DMS153 (cell line): Measurements from ENCODE around the gene CDH13.

Experiments
- DNase-seq: peaks from one replicate; lab custom pipeline; 2025; lab: John Stamatoyannopoulos, UW

Gene CDH13

DNA sequence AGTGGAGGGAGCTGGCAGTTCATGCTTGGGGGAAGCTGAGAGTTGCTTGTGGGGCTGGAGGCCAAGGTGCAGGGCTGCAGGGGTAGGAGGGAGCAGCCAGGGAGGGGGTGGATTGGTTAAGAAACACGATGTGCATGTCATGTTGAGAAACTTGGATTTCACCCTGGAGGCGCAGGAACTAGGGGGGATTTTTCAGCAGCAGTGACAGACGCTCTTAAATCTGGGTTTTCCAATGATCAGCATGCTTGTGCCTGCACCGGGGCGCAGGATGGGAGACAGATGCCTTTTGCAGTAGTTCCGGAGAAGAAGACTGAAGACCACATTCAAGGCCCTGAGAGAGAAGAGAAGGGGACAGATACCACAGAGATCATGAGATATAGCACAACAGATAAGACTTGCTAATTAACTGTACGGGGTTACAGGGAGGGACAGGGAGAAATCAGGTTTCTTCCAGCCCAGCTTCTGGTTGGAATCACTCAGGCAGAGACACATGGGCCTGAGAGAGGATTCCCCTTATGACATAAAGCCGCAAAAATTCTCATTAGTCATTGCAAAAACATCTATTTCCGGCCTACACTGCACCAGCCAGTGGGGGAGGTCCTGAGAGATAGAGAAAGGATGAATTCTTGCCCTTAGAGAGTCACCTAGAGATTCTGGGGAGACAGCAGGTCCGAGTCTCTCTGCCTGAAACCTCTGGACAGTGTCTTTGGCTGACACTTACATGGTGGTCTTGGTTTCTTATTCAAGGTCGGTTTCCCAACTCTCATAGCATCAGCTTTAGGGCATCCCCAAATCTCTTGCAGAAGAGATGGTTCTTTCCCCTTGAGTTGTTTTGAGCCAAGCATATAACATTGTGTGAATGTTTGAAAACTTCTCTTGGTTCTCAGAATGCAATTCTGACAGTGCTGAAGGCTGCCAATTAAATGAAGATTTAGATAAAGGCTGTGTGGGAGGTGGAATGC, 27.1 kb downstream of the CDH13 start:
- no peak for DNase-seq

- no peak for DNase-seq
Observed at GRCh38 chr16:82655072-82655714, 28.4 kb downstream of the CDH13 start.

GRCh38 chr16:82655720-82656490, 29.1 kb downstream of the CDH13 start:
- no peak for DNase-seq

DNA sequence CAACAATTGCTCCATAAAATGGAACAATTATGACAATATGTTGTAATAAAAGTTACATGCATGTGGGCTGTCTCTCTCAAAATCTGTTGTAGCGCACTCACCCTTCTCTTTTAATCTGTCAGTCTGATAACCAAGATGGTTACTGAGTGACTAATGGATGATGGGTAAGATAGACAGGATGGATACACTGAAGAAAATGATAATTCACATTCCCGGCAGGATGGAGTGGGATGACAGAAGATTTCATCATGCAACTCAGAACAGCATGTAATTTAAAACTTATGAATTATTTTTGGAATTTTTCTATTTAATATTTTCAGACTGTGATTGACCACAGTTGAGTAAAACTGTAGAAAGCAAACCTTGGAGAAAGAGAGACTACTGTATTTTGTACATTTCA, 30.5 kb downstream of the CDH13 start:
- no peak for DNase-seq

DNA sequence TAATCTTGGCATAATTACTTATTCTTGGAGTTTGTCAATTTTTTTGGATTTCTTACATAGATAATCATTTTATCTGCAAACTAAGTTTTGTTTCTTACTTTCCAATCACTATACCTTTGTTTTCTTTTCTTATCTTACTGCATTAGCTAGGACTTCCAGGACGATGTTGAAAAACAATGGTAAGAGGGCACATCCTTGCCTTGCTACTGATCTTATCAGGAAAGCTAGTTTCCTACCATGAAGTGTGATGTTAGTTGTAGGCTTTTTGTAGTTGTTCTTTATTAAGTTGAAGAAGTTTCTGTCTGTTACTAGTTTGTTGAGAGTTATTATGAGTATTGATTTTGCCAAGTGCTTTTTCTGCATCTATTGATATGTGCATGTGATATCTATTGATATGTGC, 31.0 kb downstream of the CDH13 start:
- DNase-seq: no peak

- no peak for DNase-seq
Observed at GRCh38 chr16:82658796-82659195, 32.0 kb downstream of the CDH13 start.

DNA sequence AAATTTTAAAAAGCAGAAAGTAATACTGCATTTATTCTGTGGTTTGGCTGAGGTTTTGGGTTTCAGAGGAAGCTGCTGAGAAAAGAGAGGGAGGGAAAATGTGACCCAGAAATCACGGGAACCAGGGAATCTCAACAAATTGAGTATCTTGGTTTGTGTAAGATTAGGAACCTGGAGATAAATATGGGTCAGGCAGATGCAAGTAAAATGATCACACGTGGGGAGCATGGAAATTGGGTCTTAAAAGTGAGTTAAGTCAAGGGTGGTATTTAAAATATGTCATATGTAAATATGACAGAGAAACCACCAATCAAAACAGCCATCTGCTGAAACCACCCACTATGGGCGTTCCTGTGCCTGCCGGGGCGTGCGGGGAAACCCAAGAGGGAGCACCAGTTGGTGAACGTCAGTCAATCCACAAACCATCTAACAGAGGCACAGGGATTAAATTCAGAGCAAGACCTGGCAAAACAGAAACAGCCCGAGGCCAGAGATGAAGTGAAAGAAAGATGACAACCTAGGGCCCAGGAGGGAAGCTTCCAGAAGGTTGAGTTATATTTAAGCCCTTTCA, 33.4 kb downstream of the CDH13 start:
- no peak for DNase-seq

DNA sequence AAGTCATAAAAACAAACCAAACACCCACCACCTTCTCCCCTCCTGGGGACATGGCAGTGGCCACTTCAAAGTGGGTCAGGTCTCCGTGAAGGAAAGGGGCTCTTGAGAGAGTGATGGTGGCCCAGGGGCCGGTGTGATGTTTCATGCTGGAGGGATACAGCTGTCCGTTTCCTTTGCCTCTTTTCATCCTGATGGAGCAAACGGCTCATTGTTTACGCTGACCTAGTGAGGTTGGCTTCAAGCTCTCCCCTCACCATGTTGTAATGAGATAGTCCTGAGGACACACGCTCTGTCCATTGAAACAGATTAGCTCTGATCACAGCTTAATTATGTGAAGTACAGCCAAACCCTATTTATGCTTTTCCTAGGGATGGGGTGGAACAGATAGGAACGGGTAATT, 34.2 kb downstream of the CDH13 start:
- peak; percentile 31 for DNase-seq

- DNase-seq: no peak
Observed at GRCh38 chr16:82664181-82664580, 37.4 kb downstream of the CDH13 start.

DNA sequence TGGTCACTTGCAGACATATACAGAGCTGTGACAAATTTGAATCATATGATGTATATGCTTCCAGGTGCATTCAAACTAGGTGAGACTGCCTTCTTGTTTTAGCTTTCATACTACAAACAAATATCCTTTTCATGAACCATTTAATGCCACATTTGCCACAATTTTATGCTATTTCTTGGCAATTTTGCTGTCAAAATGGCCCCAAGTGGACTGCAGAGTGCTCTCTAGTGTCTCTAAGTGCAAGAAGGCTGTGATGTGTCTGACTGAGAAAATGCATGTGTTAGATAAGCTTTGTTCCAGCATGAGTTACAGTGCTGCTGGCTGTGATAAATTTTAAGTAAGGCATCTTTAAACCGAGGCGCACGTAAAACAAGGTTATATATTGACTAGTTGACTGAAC, 38.3 kb downstream of the CDH13 start:
- no peak for DNase-seq

- DNase-seq: no peak
Observed at GRCh38 chr16:82667437-82667836, 40.7 kb downstream of the CDH13 start.

DNA sequence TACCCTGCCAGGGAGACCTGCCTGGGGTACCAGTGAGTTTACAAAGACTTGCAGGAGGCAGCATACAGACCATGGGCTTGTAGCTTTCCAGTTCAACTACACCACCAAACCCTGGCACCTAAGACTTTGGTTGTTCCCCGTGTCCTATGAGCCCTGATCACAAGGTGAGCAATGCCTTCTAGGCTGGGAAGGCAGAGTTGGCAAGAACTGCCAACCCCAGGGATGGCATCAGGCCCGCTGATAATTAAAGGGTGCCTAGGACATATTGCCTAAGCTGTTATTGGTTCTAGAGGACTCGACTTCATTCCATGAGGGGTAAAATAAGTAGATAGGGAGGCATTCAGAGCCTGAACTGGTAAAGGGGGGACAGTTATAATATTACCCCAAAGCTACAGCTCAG, 41.3 kb downstream of the CDH13 start:
- no peak for DNase-seq

DNA sequence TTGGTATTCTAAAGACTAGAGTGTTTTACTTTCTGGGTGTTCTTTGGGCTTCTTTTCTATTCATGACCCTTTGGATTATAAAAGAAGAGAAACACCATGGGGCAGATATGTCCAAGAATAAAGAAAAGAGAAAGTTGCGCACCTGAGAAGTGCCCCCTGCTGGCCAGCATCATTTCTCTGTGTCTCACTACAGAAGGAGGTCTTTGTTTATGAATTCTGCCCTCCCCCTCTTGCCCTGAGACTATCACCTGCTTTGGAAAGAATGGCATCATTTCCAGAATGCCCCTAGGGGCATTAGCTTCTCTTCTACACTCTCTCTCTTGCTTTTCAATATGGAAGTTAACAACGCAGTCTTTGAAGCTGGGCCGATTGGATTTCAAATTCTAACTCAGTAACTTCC, 45.0 kb downstream of the CDH13 start:
- no peak for DNase-seq

DNA sequence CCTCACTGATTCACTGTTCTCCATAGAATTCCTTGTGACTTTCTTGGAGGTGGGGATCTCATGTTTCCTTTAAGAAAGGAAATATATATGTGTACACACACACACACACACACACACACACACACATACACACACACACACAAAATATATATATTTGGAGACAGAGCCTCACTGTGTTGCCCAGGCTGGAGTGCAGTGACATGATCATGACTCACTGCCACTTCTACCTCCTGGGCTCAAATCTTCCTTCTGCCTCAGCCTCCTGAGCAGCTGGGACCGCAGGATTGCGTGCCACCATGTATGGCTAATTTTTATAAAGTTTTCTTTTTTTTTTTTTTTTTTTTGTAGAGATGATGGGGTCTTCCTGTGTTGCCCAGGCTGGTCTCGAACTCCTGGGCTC, 45.9 kb downstream of the CDH13 start:
- no peak for DNase-seq

GRCh38 chr16:82675300-82675699, 48.5 kb downstream of the CDH13 start:
- DNase-seq: no peak

DNA sequence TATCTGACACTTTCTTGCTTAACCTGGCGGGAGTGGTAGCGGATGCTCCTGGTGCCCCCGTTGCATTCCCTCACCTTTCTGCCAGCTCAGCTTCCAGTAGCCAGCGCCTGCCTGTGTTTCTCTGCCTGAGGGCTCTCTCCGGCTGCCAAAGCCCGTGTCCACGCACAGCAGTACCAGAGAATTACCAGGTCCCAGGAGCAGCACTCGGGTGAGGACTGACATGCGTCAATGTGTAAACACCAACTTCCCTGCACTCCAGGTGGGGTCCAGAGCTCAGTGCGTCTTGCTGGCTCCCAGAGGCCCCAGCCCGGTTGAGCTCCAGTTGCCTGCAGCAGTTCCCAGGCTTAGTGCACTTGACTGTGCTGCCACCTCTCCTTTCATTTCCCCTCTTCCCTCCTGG, 54.8 kb downstream of the CDH13 start:
- DNase-seq: peak; percentile 4

- DNase-seq: no peak
Observed at GRCh38 chr16:82682767-82683166, 56.0 kb downstream of the CDH13 start.

DNA sequence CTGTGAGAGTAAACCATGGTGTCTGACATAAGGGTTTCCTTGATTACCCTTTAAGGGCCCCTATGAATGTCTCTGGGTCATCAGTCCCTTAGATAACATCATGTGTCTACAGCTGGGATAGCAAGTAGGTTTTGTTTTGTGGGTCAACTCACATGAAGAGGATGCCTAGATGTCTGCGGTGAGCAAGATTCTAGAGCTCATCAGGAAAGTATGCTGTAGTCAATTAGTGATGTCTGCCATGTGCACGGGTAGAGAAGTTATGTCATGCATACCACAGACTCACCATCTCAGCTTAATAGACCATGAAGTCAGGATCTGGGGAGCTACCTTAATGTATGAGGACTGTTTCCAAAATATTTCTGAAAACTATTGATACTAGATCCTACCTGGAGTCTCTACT, 57.5 kb downstream of the CDH13 start:
- no peak for DNase-seq

DNA sequence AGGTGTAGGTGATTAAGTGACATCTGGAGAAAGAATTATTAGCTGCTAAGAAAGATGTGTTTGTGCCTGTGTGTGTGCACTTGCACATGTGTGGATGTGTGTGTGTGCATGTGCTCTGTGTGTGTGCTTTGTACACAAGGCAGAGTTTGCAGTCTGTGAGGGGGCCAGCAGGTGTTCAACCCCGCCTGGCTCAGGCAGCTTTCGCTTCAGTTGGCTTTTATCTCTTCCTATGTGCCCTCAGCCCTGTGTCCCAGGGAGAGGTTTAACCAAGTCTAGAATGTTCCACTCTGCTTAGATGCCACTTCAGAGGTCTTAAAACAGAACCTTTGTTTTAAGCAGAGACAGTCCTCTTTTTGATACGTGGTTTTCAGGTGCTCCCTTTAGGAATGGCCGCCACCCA, 58.8 kb downstream of the CDH13 start:
- no peak for DNase-seq

- DNase-seq: no peak
Observed at GRCh38 chr16:82694239-82694874, 67.6 kb downstream of the CDH13 start.

DNA sequence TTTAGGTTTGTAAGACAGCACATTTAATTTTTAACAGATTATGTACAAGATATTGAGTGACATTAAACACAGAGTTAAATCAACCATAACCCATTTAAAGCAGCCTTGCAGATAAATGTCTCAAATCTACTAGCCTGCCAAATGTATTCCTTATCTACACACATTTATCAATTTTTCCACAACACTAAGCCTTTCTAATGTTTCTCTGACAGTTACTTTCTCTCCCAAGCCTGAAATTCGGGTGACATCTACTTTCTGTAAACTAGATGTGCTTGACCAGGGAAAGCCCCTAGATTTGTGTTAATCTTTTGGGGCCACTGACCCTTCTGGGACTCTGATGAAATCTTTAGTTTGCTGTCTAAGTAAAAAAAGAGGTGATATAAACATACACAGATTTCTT, 69.0 kb downstream of the CDH13 start:
- no peak for DNase-seq

DNA sequence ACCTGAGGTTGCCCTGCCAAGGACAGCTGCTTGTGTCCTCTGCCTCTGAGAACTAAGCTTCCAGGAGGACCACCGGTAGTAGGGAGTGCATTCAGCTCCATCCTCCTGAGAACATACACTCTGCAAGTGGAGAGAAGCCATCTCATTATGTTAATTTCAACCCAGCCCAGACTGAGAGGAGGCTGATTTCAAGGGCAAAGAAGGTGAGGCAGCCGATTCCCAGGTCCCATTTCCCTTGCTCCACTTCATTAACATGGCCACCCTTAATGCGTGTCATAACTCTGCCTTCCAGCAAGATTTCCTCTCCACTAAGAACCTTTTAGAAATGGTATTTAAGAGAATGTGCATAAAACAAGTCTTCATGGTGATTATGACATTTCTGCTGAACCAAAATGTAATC, 72.5 kb downstream of the CDH13 start:
- DNase-seq: no peak
